HG02623 (cell line): ENCODE results near the gene RHOBTB3.
A peak's percentile ranks its signal among the peaks of the same experiment; 100 is the strongest.

ENCODE experiments used
- ATAC-seq: cut with Tn5 transposase; IDR thresholded peaks from one replicate; pipeline ENCODE4 v1.9.1; 2021; ENCODE audit warnings: moderate library complexity; ENCODE audit not compliant: unreplicated experiment

Gene RHOBTB3

GRCh38 chr5:95730011-95730700, 980 bp upstream of the RHOBTB3 start:
- ATAC-seq: no peak

GRCh38 chr5:95731571-95732554, 727 bp downstream of the RHOBTB3 start:
- peak; percentile 19 for ATAC-seq

- ATAC-seq: no peak
Observed at GRCh38 chr5:95733107-95733665, 2.0 kb downstream of the RHOBTB3 start.

- no peak for ATAC-seq
Observed at GRCh38 chr5:95734187-95734586, 3.1 kb downstream of the RHOBTB3 start.

GRCh38 chr5:95734906-95735305, 3.8 kb downstream of the RHOBTB3 start:
- ATAC-seq: no peak

- ATAC-seq: no peak
Observed at GRCh38 chr5:95735406-95735805, 4.3 kb downstream of the RHOBTB3 start.

- no peak for ATAC-seq
Observed at GRCh38 chr5:95738072-95738471, 6.9 kb downstream of the RHOBTB3 start.

- no peak for ATAC-seq
Observed at GRCh38 chr5:95738834-95739233, 7.7 kb downstream of the RHOBTB3 start.

- ATAC-seq: no peak
Observed at GRCh38 chr5:95739857-95740256, 8.7 kb downstream of the RHOBTB3 start.

GRCh38 chr5:95741458-95741857, 10.3 kb downstream of the RHOBTB3 start:
- no peak for ATAC-seq

GRCh38 chr5:95743232-95743631, 12.1 kb downstream of the RHOBTB3 start:
- ATAC-seq: no peak

- ATAC-seq: no peak
Observed at GRCh38 chr5:95743877-95744276, 12.7 kb downstream of the RHOBTB3 start.

- ATAC-seq: no peak
Observed at GRCh38 chr5:95746194-95746593, 15.1 kb downstream of the RHOBTB3 start.

- ATAC-seq: no peak
Observed at GRCh38 chr5:95746722-95747679, 15.9 kb downstream of the RHOBTB3 start.

- no peak for ATAC-seq
Observed at GRCh38 chr5:95748133-95748532, 17.0 kb downstream of the RHOBTB3 start.

GRCh38 chr5:95754545-95754944, 23.4 kb downstream of the RHOBTB3 start:
- ATAC-seq: no peak

- no peak for ATAC-seq
Observed at GRCh38 chr5:95759005-95759404, 27.9 kb downstream of the RHOBTB3 start.

GRCh38 chr5:95759634-95760033, 28.5 kb downstream of the RHOBTB3 start:
- ATAC-seq: no peak

GRCh38 chr5:95760273-95761191, 29.4 kb downstream of the RHOBTB3 start:
- ATAC-seq: peak; percentile 89
